DOHH2 (cell line): Measurements from ENCODE around the gene RSAD2.

Experiments
- H3F3A ChIP-seq: fragments of 200-600 bp; sonication (generic), shearing (Covaris generic); 2 replicates; pipeline ENCODE4 v1.6.0; 2016; ENCODE audit warnings: antibody characterized with exemption, mild to moderate bottlenecking; ENCODE audit not compliant: control insufficient read depth, insufficient read depth
- H3K27ac ChIP-seq: fragments of 200-600 bp; sonication (generic); 2 replicates; pipeline ENCODE4 v1.5.1; 2014; ENCODE audit warnings: low read depth, mild to moderate bottlenecking, low read length, moderate library complexity
- H3K27me3 ChIP-seq: fragments of 200-600 bp; sonication (generic); 2 replicates; pipeline ENCODE4 v1.6.1; 2014; ENCODE audit warnings: mild to moderate bottlenecking, low read length, mixed read lengths; ENCODE audit not compliant: control insufficient read depth
- H3K36me3 ChIP-seq: fragments of 200-600 bp; sonication (generic); 2 replicates; pipeline ENCODE4 v1.6.1; 2014; ENCODE audit warnings: mild to moderate bottlenecking, low read length, moderate library complexity, mixed read lengths; ENCODE audit not compliant: control insufficient read depth
- H3K4me1 ChIP-seq: fragments of 200-600 bp; sonication (generic); 2 replicates; pipeline ENCODE4 v1.6.1; 2014; ENCODE audit warnings: mild to moderate bottlenecking, low read length, mixed read lengths; ENCODE audit not compliant: control insufficient read depth
- H3K4me2 ChIP-seq: fragments of 200-600 bp; sonication (generic); 2 replicates; pipeline ENCODE4 v1.6.0; 2014; ENCODE audit warnings: mild to moderate bottlenecking, low read length, moderate library complexity
- H3K4me3 ChIP-seq: fragments of 200-600 bp; sonication (generic); 2 replicates; pipeline ENCODE4 v1.5.1; 2014; ENCODE audit warnings: mild to moderate bottlenecking, low read length, mixed read lengths
- H3K79me2 ChIP-seq: fragments of 200-600 bp; sonication (generic); 2 replicates; pipeline ENCODE4 v1.6.1; 2014; ENCODE audit warnings: mild to moderate bottlenecking, low read length, mixed read lengths; ENCODE audit not compliant: control insufficient read depth
- H3K9me2 ChIP-seq: fragments of 200-600 bp; sonication (generic); replicated peaks from 2 replicates; pipeline ENCODE4 v1.6.1; 2014; ENCODE audit warnings: mild to moderate bottlenecking, low read length, mixed read lengths; ENCODE audit not compliant: control insufficient read depth
- H3K9me3 ChIP-seq: fragments of 200-600 bp; sonication (generic); 2 replicates; pipeline ENCODE4 v1.6.1; 2014; ENCODE audit warnings: antibody characterized with exemption, low read length, mixed read lengths; ENCODE audit not compliant: control insufficient read depth, insufficient read depth
- H4K20me1 ChIP-seq: fragments of 200-600 bp; sonication (generic); 2 replicates; pipeline ENCODE4 v1.6.0; 2014; ENCODE audit warnings: low read depth, mild to moderate bottlenecking, antibody characterized with exemption, low read length, moderate library complexity; ENCODE audit not compliant: control insufficient read depth, insufficient read depth
- EZH2phosphoT487 ChIP-seq: fragments of 200-600 bp; sonication (generic); IDR thresholded peaks from 2 replicates; pipeline ENCODE4 v1.6.1; 2017; ENCODE audit warnings: borderline replicate concordance, mild to moderate bottlenecking, antibody characterized with exemption, low read length, moderate library complexity, mixed read lengths
- TF ChIP-seq, protein P1 (sequence below): fragments of 200-600 bp; sonication (generic); IDR thresholded peaks from one replicate; pipeline ENCODE4 v1.5.1; 2014; ENCODE audit warnings: antibody characterized with exemption, mild to moderate bottlenecking, low read depth, low read length; ENCODE audit not compliant: poor library complexity, severe bottlenecking

The RSAD2 gene

DNA sequence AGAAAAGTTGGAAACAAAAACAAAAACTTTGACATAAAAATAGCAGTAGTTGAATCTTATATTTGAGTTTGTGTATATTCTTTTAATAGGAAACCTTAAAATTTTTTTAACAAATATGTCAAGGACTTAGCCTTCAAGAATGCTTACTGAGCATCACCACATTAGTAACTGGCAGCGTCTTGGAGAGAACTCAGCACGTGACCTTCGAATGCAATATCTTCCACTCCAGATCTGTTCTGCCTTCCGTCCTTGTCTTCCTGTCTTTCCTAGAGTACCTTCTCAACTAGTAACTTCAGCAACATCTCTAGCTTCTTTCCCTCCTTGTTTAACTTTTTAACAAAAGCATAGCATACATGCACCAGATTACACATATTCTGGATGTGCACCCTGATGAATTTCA, 972 bp downstream of the RSAD2 start:
- H3K27me3 ChIP-seq: peaks cover 3% of the 10 kb centered on the region; the same call in 1 of the 2 replicates
- H3K9me2 ChIP-seq: no peaks in the 10 kb centered on the region
- H3K27ac ChIP-seq: no peak overlapping the region
- H3K79me2 ChIP-seq: no peaks in the 10 kb centered on the region
- H3K36me3 ChIP-seq: no peaks in the 10 kb centered on the region
- H3K4me1 ChIP-seq: peaks cover 10% of the 10 kb centered on the region
- H4K20me1 ChIP-seq: no peaks in the 10 kb centered on the region
- H3K4me2 ChIP-seq: no peak overlapping the region
- H3K9me3 ChIP-seq: peaks cover 9% of the 10 kb centered on the region; the same call in 1 of the 2 replicates
- no peaks in the 10 kb centered on the region for H3F3A ChIP-seq
- TF ChIP-seq EZH2phosphoT487: no peak
- TF ChIP-seq, protein P1, sequence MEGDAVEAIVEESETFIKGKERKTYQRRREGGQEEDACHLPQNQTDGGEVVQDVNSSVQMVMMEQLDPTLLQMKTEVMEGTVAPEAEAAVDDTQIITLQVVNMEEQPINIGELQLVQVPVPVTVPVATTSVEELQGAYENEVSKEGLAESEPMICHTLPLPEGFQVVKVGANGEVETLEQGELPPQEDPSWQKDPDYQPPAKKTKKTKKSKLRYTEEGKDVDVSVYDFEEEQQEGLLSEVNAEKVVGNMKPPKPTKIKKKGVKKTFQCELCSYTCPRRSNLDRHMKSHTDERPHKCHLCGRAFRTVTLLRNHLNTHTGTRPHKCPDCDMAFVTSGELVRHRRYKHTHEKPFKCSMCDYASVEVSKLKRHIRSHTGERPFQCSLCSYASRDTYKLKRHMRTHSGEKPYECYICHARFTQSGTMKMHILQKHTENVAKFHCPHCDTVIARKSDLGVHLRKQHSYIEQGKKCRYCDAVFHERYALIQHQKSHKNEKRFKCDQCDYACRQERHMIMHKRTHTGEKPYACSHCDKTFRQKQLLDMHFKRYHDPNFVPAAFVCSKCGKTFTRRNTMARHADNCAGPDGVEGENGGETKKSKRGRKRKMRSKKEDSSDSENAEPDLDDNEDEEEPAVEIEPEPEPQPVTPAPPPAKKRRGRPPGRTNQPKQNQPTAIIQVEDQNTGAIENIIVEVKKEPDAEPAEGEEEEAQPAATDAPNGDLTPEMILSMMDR: no peak
- H3K4me3 ChIP-seq: no peak overlapping the region

DNA sequence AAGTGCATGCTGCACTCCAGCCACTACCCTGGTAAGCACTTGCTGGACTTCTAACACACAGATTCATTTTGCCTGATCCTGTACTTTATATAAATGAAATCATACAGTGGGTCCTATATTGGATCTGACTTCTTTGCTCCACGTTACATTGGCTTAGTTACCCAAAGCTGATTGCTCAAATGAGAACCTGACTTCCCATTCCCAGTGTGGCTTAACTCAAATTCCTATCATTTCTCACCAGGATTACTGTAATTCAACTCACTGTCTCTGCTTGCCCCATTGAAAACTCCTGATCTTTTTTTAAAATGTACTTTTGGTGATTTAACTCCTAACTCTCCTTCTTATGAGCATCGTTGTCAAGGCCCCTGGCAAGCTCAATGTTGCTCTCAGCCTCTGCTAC, 1.4 kb downstream of the RSAD2 start:
- peaks cover 6% of the 10 kb centered on the region; the same call in 1 of the 2 replicates for H3K9me3 ChIP-seq
- H3K27me3 ChIP-seq: peaks cover 3% of the 10 kb centered on the region; the same call in 1 of the 2 replicates
- H3K27ac ChIP-seq: no peak overlapping the region
- no peaks in the 10 kb centered on the region for H3K9me2 ChIP-seq
- H4K20me1 ChIP-seq: no peaks in the 10 kb centered on the region
- no peaks in the 10 kb centered on the region for H3K36me3 ChIP-seq
- no peaks in the 10 kb centered on the region for H3F3A ChIP-seq
- H3K4me1 ChIP-seq: peaks cover 10% of the 10 kb centered on the region
- TF ChIP-seq, protein P1: no peak
- TF ChIP-seq EZH2phosphoT487: no peak
- H3K79me2 ChIP-seq: no peaks in the 10 kb centered on the region
- no peak overlapping the region for H3K4me3 ChIP-seq
- H3K4me2 ChIP-seq: no peak overlapping the region

DNA sequence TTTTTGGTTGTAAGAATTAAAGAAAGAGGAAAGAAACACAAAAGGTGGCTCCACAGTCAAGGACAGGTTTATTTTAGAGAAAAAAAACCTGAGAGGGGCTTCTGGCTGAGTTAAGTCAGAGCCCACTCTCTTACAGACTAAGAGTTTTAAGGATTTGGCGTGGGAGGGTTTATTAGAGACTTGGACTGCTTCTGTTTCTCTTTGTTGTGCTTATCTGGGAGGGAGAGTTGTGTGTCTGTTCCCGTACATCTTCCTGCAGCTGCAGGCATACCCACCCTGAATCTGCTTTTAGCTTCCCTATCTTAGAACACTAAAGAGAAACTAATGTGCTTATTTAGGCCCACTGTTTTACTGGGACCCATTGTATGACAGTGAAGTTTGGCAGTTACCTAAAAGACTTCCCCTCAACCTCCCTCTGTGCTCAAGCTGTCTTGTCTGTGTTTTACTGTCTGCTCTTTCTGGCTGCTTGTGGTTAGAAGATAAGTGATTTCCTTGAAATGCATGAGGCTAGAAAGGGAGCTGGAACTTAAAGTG, 2.7 kb downstream of the RSAD2 start:
- Histone ChIP-seq H4K20me1 (no peaks in the 10 kb centered on the region), H3K9me2 (no peaks in the 10 kb centered on the region), H3K79me2 (no peaks in the 10 kb centered on the region), H3K9me3 (peaks cover 5% of the 10 kb centered on the region; the same call in 1 of the 2 replicates), H3K4me3 (no peak overlapping the region), H3K4me1 (peaks cover 10% of the 10 kb centered on the region), H3K4me2 (no peak overlapping the region), H3K27ac (no peak overlapping the region), H3K27me3 (peaks cover 3% of the 10 kb centered on the region; the same call in 1 of the 2 replicates), H3K36me3 (no peaks in the 10 kb centered on the region), H3F3A (no peaks in the 10 kb centered on the region)
- TF ChIP-seq EZH2phosphoT487: no peak
- TF ChIP-seq, protein P1: no peak
